ENCODE data around the gene XIRP1.

DNA sequence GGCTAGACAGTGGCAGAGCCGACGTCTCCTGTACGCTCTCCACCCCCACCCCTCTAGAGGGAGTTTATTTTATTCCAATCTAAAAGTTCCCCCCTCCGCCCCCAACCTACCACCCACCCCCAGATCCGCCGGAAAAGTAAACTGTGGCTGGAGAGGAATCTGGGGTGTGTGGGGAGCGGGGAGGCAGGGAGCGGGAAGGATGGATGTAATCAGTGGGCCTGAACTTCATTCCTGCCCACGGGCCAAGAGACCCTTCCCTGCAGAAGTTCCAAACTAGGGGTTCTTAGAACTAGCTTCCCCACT lies 38.5 kb downstream of the XIRP1 start:
- TF ChIP-seq, protein P1, sequence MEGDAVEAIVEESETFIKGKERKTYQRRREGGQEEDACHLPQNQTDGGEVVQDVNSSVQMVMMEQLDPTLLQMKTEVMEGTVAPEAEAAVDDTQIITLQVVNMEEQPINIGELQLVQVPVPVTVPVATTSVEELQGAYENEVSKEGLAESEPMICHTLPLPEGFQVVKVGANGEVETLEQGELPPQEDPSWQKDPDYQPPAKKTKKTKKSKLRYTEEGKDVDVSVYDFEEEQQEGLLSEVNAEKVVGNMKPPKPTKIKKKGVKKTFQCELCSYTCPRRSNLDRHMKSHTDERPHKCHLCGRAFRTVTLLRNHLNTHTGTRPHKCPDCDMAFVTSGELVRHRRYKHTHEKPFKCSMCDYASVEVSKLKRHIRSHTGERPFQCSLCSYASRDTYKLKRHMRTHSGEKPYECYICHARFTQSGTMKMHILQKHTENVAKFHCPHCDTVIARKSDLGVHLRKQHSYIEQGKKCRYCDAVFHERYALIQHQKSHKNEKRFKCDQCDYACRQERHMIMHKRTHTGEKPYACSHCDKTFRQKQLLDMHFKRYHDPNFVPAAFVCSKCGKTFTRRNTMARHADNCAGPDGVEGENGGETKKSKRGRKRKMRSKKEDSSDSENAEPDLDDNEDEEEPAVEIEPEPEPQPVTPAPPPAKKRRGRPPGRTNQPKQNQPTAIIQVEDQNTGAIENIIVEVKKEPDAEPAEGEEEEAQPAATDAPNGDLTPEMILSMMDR (conservative IDR thresholded peaks at IDR 0.05 in 1 of 2, IDR thresholded peaks at IDR 0.05 in 1 of 2; ENCODE audit: low read depth in 1 of 2, low read length in 2 of 2), result no peak
- no peak for TF ChIP-seq EZH2 (IDR thresholded peaks at IDR 0.05; ENCODE audit: low read length, missing control alignments)

Measured in fibroblast of lung (primary cell).